Breast epithelium (tissue), 4 donors: ENCODE results near the gene RIMBP2. TPM values are rescaled to one million over a fixed set of nuclear protein-coding genes. Genes with fewer than 3 reads are reported as not detected.

ENCODE experiments used
- DNase-seq, 2 donors: peaks; one replicate each; pipeline ENCODE4 v3.0.0-alpha.2; 2019; ENCODE audit warnings: low spot score in 2 of 2
- H3K27ac ChIP-seq, 2 donors: fragments of 200-600 bp; sonication (generic) in 1 of 2; one replicate each; pipeline ENCODE4 v1.5.1; 2016 to 2019; ENCODE audit warnings: mild to moderate bottlenecking in 1 of 2
- H3K27me3 ChIP-seq, 2 donors: fragments of 200-600 bp; sonication (generic) in 1 of 2; one replicate each; pipeline versions ENCODE4 v1.5.1 to v1.6.0; 2017 to 2019; ENCODE audit warnings: control low read depth in 1 of 2, mild to moderate bottlenecking in 1 of 2
- H3K36me3 ChIP-seq: fragments of 200-600 bp; one replicate; pipeline ENCODE4 v1.5.1; 2019
- H3K4me1 ChIP-seq, 2 donors: fragments of 200-600 bp; sonication (generic); one replicate each; pipeline ENCODE4 v1.5.1; 2016 to 2019; ENCODE audit warnings: control low read depth in 1 of 2
- H3K4me3 ChIP-seq, 3 donors: fragments of 200-600 bp; sonication (generic); 1 replicate in 2 of 3; 2 replicates in 1 of 3; pipeline ENCODE4 v1.5.1; 2016 to 2019; ENCODE audit warnings: mild to moderate bottlenecking in 3 of 3, moderate library complexity in 2 of 3
- H3K9me3 ChIP-seq, 2 donors: fragments of 200-600 bp; sonication (generic) in 1 of 2; one replicate each; pipeline ENCODE4 v1.5.1; 2016 to 2019; ENCODE audit warnings: control low read depth in 1 of 2
- POLR2A ChIP-seq: fragments of 450-650 bp; IDR thresholded peaks from one replicate; pipeline ENCODE4 v1.6.1; 2016; ENCODE audit warnings: antibody characterized with exemption, mild to moderate bottlenecking, moderate library complexity
- POLR2AphosphoS5 ChIP-seq, 3 donors: sonication (generic); formaldehyde crosslinking; IDR thresholded peaks; one replicate each; pipeline ENCODE4 v1.6.1; 2017; ENCODE audit warnings: antibody characterized with exemption in 3 of 3
- intact Hi-C: fragments of 100-400 bp; cut with DNase I; formaldehyde crosslinking; loops from one replicate; pipeline ENCODE4 v1.15.1; 2023; ENCODE audit warnings: low total_unique reads
- total RNA-seq, 3 donors: library from RNA; depleted of rRNA; stranded (reverse); fragments of >200 nt; gene quantifications; one replicate each; pipeline ENCODE4 v1.1.0, GENCODE V29; 2016
- TF ChIP-seq, protein P1 (sequence below), 3 donors: fragments of 450-650 bp; IDR thresholded peaks; one replicate each; pipeline ENCODE4 v1.5.1; 2016 to 2017; ENCODE audit warnings: antibody characterized with exemption in 3 of 3, mild to moderate bottlenecking in 3 of 3, moderate library complexity in 3 of 3

The RIMBP2 gene
- total RNA-seq, 3 donors from 2014 or later = under 0.01 to 0.59 (median under 0.01) TPM

GRCh38 chr12:130433411-130433810, 282.7 kb downstream of the RIMBP2 start:
- H3K9me3 ChIP-seq = peaks cover 20 to 28% of the 10 kb centered on the region in 2 donors
- no peak overlapping the region for H3K4me3 ChIP-seq
- H3K27ac ChIP-seq = no peak overlapping the region
- intact Hi-C loops = no loop called here
- no peaks in the 10 kb centered on the region for H3K4me1 ChIP-seq
- TF ChIP-seq POLR2AphosphoS5 (IDR thresholded peaks at IDR 0.05) = no peak
- TF ChIP-seq, protein P1, sequence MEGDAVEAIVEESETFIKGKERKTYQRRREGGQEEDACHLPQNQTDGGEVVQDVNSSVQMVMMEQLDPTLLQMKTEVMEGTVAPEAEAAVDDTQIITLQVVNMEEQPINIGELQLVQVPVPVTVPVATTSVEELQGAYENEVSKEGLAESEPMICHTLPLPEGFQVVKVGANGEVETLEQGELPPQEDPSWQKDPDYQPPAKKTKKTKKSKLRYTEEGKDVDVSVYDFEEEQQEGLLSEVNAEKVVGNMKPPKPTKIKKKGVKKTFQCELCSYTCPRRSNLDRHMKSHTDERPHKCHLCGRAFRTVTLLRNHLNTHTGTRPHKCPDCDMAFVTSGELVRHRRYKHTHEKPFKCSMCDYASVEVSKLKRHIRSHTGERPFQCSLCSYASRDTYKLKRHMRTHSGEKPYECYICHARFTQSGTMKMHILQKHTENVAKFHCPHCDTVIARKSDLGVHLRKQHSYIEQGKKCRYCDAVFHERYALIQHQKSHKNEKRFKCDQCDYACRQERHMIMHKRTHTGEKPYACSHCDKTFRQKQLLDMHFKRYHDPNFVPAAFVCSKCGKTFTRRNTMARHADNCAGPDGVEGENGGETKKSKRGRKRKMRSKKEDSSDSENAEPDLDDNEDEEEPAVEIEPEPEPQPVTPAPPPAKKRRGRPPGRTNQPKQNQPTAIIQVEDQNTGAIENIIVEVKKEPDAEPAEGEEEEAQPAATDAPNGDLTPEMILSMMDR (IDR thresholded peaks at IDR 0.05) = no peak
- TF ChIP-seq POLR2A = no peak
- peak in 1 of 2 donors; percentile 20 for DNase-seq
- H3K36me3 ChIP-seq = no peaks in the 10 kb centered on the region
- H3K27me3 ChIP-seq = no peaks in the 10 kb centered on the region

- intact Hi-C loops = no loop called here
- TF ChIP-seq POLR2AphosphoS5 (IDR thresholded peaks at IDR 0.05) (no peak), POLR2A (no peak)
- TF ChIP-seq, protein P1 (IDR thresholded peaks at IDR 0.05) = no peak
- Histone ChIP-seq H3K4me1 (no peaks in the 10 kb centered on the region), H3K27ac (no peak overlapping the region), H3K27me3 (no peaks in the 10 kb centered on the region), H3K36me3 (no peaks in the 10 kb centered on the region), H3K9me3 (peaks cover 10 to 16% of the 10 kb centered on the region in 2 donors), H3K4me3 (no peak overlapping the region)
- DNase-seq = peak in 1 of 2 donors; percentile 2
Observed at GRCh38 chr12:130431176-130431575, 284.9 kb downstream of the RIMBP2 start.

DNA sequence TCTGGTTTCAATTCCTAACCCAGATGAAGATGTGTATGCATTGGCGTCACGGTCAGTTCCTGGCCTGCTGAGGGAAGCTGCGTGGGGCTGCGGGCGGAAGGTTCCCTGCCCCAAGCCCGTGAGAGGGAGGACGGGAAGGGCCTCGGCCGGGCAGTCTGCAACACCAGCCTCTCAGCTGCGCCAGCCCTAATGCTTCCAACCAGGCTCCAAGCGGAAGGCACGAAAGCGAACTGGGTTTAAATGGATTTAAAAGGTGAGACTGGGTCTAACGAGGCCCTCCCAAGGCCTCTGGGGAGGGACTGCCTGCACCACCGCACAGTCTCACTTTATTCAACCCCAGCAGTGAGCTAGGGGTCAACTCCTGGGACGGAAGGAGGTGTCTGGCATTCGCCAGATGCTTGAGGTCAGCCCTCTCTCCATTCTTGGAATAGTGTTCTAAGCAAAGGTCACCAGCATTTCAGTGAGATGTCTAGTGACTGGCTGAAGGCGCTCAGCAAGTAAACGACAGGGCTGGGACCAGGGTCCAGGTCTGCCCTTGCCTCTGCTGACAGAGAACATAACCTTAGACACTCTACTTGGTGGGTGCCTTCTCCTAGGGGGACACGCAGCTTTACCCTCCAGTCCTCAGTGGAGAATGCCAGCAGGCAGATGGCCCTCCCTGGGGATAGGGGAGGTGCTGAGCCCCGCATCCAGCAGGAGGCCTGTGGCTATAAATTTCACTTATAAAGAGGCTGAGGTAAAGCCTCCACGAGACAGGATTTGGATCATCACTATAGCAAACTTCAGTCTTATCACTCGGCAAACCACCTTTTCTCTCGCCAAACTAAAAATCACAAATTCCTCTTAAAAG, 286.2 kb downstream of the RIMBP2 start:
- TF ChIP-seq, protein P1 (IDR thresholded peaks at IDR 0.05) = no peak
- TF ChIP-seq POLR2AphosphoS5 (IDR thresholded peaks at IDR 0.05) (no peak), POLR2A (no peak)

GRCh38 chr12:130428116-130428515, 288.0 kb downstream of the RIMBP2 start:
- intact Hi-C loops = no loop called here
- H3K36me3 ChIP-seq = no peaks in the 10 kb centered on the region
- peak in 1 of 2 donors; percentile 45 for DNase-seq
- peaks cover 0 to 14% of the 10 kb centered on the region in 2 donors for H3K9me3 ChIP-seq
- H3K4me1 ChIP-seq = no peaks in the 10 kb centered on the region
- H3K4me3 ChIP-seq = no peak overlapping the region
- TF ChIP-seq, protein P1 (IDR thresholded peaks at IDR 0.05) = no peak
- no peak for TF ChIP-seq POLR2A
- no peak for TF ChIP-seq POLR2AphosphoS5 (IDR thresholded peaks at IDR 0.05)
- H3K27ac ChIP-seq = no peak overlapping the region
- H3K27me3 ChIP-seq = no peaks in the 10 kb centered on the region

More for the DNA sequence above, 286.2 kb downstream of the RIMBP2 start:
- DNase-seq = peak in 1 of 2 donors; percentile 28
- H3K9me3 ChIP-seq = peaks cover 6 to 20% of the 10 kb centered on the region in 2 donors
- no peaks in the 10 kb centered on the region for H3K4me1 ChIP-seq
- no peaks in the 10 kb centered on the region for H3K36me3 ChIP-seq
- H3K27me3 ChIP-seq = no peaks in the 10 kb centered on the region
- H3K27ac ChIP-seq = no peak overlapping the region
- H3K4me3 ChIP-seq = no peak overlapping the region
- intact Hi-C loops = no loop called here

DNA sequence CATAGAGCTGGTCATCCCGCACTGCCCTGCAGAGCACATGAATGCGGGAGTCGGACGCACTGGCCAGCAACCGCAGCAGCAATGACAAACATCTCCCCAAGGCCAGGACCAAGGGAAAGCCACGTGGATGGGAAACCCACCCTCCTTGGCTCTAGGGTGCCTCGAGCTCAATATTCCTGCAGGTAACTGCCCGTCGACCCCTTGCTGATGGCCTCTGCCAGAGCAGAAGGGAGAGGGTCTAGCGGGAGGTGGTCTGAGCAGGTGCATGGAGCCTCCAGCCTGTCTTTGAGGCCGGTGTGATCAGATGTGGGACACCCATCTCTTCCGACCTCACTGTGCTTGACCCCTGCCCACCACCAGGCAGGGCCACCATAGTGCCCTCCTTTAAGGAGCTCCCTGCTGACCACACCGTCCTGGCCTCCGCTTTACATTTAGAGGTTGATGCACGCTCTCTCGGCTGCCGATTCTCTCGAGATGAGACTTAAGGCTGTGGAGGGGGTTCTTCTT, 288.7 kb downstream of the RIMBP2 start:
- TF ChIP-seq POLR2A (no peak), POLR2AphosphoS5 (IDR thresholded peaks at IDR 0.05) (no peak)
- TF ChIP-seq, protein P1 (IDR thresholded peaks at IDR 0.05) = no peak
- intact Hi-C loops = no loop called here

More for the DNA sequence above, 288.7 kb downstream of the RIMBP2 start:
- no peak overlapping the region for H3K27ac ChIP-seq
- no peak overlapping the region for H3K4me3 ChIP-seq
- DNase-seq = peak in 1 of 2 donors; percentile 34
- H3K9me3 ChIP-seq = peaks cover 0 to 14% of the 10 kb centered on the region in 2 donors
- H3K36me3 ChIP-seq = no peaks in the 10 kb centered on the region
- no peaks in the 10 kb centered on the region for H3K27me3 ChIP-seq
- no peaks in the 10 kb centered on the region for H3K4me1 ChIP-seq
